Retinal pigment epithelial cell (primary cell): ENCODE data around the gene RPH3AL.
"Not testable (repeated sequence)": the region's sequence is repeated elsewhere in the genome, so short reads cannot be mapped to it uniquely, and the experiment has no call there.

Experiments used
- DNase-seq: peaks from one replicate; pipeline ENCODE4 v3.0.0-alpha.2; 2010; ENCODE audit warnings: low read depth
- H3K4me3 ChIP-seq: 2 replicates; pipeline ENCODE4 v1.5.1; 2011; ENCODE audit warnings: mild to moderate bottlenecking, low read length, control low read depth, moderate library complexity
- CTCF ChIP-seq: conservative IDR thresholded peaks from 2 replicates; pipeline ENCODE4 v1.5.1; 2011; ENCODE audit warnings: low read depth, low read length, control low read depth, inconsistent platforms

Gene RPH3AL

GRCh38 chr17:247767-248166 is 104.8 kb downstream of the RPH3AL start:
- no peak overlapping the region for H3K4me3 ChIP-seq
- no peak for TF ChIP-seq CTCF
- no peak for DNase-seq

GRCh38 chr17:246851-247421 is 105.7 kb downstream of the RPH3AL start:
- H3K4me3 ChIP-seq = no peak overlapping the region
- DNase-seq = no peak
- TF ChIP-seq CTCF = no peak

- TF ChIP-seq CTCF = no peak
- DNase-seq = no peak
- no peak overlapping the region for H3K4me3 ChIP-seq
Observed at GRCh38 chr17:246226-246625, 106.4 kb downstream of the RPH3AL start.

- H3K4me3 ChIP-seq = no peak overlapping the region
- TF ChIP-seq CTCF = no peak
- no peak for DNase-seq
Observed at GRCh38 chr17:245611-246010, 107.0 kb downstream of the RPH3AL start.

GRCh38 chr17:245020-245419 is 107.6 kb downstream of the RPH3AL start:
- DNase-seq = no peak
- no peak for TF ChIP-seq CTCF
- H3K4me3 ChIP-seq = no peak overlapping the region

- H3K4me3 ChIP-seq, DNase-seq: not testable (repeated sequence)
Observed at GRCh38 chr17:243924-244323, 108.7 kb downstream of the RPH3AL start.

GRCh38 chr17:238964-239259 is 113.7 kb downstream of the RPH3AL start:
- DNase-seq = no peak
- no peak overlapping the region for H3K4me3 ChIP-seq
- TF ChIP-seq CTCF = no peak
